ENCODE results near the gene CDH13. TPM values are rescaled to one million over a fixed set of nuclear protein-coding genes. Genes with fewer than 3 reads are reported as not detected.

The CDH13 gene
- total RNA-seq, 1 donor from 2014 or later = 14.3 TPM

- Histone ChIP-seq H3K4me3 (no peak overlapping the region), H3K27me3 (ENCODE audit: low read depth) (no peaks in the 10 kb centered on the region), H3K4me1 (peaks cover 11% of the 10 kb centered on the region), H3K9me3 (no peaks in the 10 kb centered on the region), H3K36me3 (no peaks in the 10 kb centered on the region), H3K27ac (no peak overlapping the region)
- TF ChIP-seq, protein P1, sequence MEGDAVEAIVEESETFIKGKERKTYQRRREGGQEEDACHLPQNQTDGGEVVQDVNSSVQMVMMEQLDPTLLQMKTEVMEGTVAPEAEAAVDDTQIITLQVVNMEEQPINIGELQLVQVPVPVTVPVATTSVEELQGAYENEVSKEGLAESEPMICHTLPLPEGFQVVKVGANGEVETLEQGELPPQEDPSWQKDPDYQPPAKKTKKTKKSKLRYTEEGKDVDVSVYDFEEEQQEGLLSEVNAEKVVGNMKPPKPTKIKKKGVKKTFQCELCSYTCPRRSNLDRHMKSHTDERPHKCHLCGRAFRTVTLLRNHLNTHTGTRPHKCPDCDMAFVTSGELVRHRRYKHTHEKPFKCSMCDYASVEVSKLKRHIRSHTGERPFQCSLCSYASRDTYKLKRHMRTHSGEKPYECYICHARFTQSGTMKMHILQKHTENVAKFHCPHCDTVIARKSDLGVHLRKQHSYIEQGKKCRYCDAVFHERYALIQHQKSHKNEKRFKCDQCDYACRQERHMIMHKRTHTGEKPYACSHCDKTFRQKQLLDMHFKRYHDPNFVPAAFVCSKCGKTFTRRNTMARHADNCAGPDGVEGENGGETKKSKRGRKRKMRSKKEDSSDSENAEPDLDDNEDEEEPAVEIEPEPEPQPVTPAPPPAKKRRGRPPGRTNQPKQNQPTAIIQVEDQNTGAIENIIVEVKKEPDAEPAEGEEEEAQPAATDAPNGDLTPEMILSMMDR (IDR thresholded peaks at IDR 0.05) = no peak
- intact Hi-C loops (cut with DNase I) = no loop called here
- no peak for DNase-seq
- no peak for ATAC-seq
These were observed 26.1 kb downstream of the CDH13 start for GRCh38 chr16:82652826-82653225.

DNA sequence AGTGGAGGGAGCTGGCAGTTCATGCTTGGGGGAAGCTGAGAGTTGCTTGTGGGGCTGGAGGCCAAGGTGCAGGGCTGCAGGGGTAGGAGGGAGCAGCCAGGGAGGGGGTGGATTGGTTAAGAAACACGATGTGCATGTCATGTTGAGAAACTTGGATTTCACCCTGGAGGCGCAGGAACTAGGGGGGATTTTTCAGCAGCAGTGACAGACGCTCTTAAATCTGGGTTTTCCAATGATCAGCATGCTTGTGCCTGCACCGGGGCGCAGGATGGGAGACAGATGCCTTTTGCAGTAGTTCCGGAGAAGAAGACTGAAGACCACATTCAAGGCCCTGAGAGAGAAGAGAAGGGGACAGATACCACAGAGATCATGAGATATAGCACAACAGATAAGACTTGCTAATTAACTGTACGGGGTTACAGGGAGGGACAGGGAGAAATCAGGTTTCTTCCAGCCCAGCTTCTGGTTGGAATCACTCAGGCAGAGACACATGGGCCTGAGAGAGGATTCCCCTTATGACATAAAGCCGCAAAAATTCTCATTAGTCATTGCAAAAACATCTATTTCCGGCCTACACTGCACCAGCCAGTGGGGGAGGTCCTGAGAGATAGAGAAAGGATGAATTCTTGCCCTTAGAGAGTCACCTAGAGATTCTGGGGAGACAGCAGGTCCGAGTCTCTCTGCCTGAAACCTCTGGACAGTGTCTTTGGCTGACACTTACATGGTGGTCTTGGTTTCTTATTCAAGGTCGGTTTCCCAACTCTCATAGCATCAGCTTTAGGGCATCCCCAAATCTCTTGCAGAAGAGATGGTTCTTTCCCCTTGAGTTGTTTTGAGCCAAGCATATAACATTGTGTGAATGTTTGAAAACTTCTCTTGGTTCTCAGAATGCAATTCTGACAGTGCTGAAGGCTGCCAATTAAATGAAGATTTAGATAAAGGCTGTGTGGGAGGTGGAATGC lies 27.1 kb downstream of the CDH13 start:
- Histone ChIP-seq H3K4me1 (peaks cover 11% of the 10 kb centered on the region), H3K9me3 (no peaks in the 10 kb centered on the region), H3K27ac (no peak overlapping the region), H3K4me3 (no peak overlapping the region), H3K27me3 (ENCODE audit: low read depth) (no peaks in the 10 kb centered on the region), H3K36me3 (no peaks in the 10 kb centered on the region)
- intact Hi-C loops (cut with DNase I) = no loop called here
- no peak for DNase-seq
- TF ChIP-seq, protein P1 (IDR thresholded peaks at IDR 0.05) = no peak
- ATAC-seq = peak in 1 of 2 donors; percentile 62

DNA sequence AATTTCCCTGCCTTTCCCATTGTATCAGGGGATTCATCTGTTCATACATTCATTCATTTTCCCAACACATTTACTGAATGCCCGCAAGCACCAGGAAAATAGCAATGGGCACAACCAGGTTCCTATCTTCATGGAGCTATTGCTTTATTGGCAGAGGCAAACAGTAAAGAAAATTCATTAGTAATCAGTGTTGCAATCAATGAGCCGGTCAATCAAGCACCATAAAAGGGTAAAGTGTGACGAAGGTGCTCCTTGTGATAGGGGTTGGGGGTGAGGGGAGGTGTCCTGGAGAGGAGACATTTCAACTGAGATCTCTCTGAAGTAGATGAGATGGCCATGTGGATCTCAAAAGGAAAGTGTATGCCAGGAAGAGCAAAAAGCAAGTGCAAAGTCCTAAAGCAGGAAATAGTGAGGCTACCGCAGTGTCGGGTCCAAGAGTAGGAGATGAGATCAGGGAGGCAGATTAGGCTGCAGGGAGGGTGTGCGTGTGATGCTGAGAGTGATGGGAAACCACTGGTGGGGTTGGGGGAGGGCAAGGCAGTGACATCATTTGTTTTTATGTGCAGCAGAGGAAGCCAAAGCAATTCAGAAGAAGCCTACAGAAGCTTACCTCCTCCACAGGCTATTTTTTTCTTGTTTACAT lies 28.4 kb downstream of the CDH13 start:
- Histone ChIP-seq H3K9me3 (no peaks in the 10 kb centered on the region), H3K4me1 (peaks cover 11% of the 10 kb centered on the region), H3K4me3 (no peak overlapping the region), H3K36me3 (no peaks in the 10 kb centered on the region), H3K27ac (no peak overlapping the region), H3K27me3 (ENCODE audit: low read depth) (no peaks in the 10 kb centered on the region)
- intact Hi-C loops (cut with DNase I) = no loop called here
- ATAC-seq (peak; percentile 57 to 58), DNase-seq (no peak)
- TF ChIP-seq, protein P1 (IDR thresholded peaks at IDR 0.05) = no peak

DNA sequence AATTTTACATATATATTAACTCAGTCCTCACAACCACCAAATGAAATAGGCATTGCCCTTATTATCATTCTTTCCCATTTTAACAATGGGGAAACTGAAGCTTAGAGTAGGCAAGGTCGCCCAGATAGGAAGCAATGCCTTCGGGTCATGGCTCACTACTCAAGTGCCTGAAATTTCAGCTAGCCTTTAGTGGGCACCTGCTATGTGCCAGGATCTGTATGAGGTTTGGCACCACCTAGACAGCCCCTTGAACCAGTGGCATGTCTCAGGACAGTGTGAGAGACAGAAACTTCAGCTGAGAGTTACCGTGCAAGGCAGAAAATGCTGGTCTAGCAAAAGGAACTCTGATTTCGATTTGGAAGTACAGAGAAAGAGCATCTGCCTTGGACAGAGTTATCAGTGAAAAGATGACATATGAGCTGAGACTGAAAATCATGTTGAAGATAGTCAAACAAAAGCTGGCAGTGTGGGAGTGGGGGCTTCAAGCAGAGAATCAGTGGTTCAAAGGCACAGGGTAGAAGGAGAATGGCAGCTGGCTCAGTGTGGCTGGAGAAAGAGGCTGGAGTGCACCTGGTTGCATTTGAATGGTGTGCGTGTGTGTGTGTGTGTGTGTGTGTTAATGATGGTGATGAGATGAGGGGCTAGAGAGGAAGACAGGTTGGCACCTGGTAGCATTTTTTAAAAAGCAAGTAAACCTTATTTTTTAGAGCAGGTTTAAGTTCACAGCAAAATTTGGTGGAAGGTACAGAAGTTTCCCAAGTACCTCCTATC lies 29.1 kb downstream of the CDH13 start:
- Histone ChIP-seq H3K9me3 (no peaks in the 10 kb centered on the region), H3K27ac (no peak overlapping the region), H3K4me1 (peaks cover 11% of the 10 kb centered on the region), H3K27me3 (ENCODE audit: low read depth) (no peaks in the 10 kb centered on the region), H3K36me3 (no peaks in the 10 kb centered on the region), H3K4me3 (no peak overlapping the region)
- intact Hi-C loops (cut with DNase I) = no loop called here
- TF ChIP-seq, protein P1 (IDR thresholded peaks at IDR 0.05) = no peak
- ATAC-seq = no peak
- DNase-seq = no peak

GRCh38 chr16:82657239-82657638 lies 30.5 kb downstream of the CDH13 start:
- Histone ChIP-seq H3K27ac (no peak overlapping the region), H3K27me3 (ENCODE audit: low read depth) (no peaks in the 10 kb centered on the region), H3K4me3 (no peak overlapping the region), H3K36me3 (no peaks in the 10 kb centered on the region), H3K4me1 (peaks cover 11% of the 10 kb centered on the region), H3K9me3 (no peaks in the 10 kb centered on the region)
- intact Hi-C loops (cut with DNase I) = no loop called here
- TF ChIP-seq, protein P1 (IDR thresholded peaks at IDR 0.05) = no peak
- ATAC-seq (no peak), DNase-seq (no peak)
